ENCODE data around the gene SACM1L. TPM values are rescaled to one million over a fixed set of nuclear protein-coding genes. Genes with fewer than 3 reads are reported as not detected.

The SACM1L gene
- total and polyA plus RNA-seq, 2 of the 13 experiments (the other 11 are each of a cell fraction or from before 2014, with no cell fraction given) = 15.1 to 27.8 TPM

- ChIA-PET CTCF (ENCODE audit: low intra/inter-chr PET ratio, low total read pairs) (no interaction called here), POLR2A (no interaction called here)
- Histone ChIP-seq H3K4me3 (replicated peaks in 1 of 3; ENCODE audit: insufficient read depth in 1 of 3, low read depth in 2 of 3, low read length in 3 of 3) (no peak overlapping the region), H3K4me1 (ENCODE audit: insufficient read depth, low read length) (no peaks in the 10 kb centered on the region), H2AFZ (ENCODE audit: low read length) (no peak overlapping the region), H4K20me1 (ENCODE audit: insufficient read depth, low read length) (no peaks in the 10 kb centered on the region), H3K9me3 (ENCODE audit: low read length) (no peaks in the 10 kb centered on the region), H3K27me3 (ENCODE audit: control insufficient read depth in 1 of 2, insufficient read depth in 2 of 2, low read length in 2 of 2) (no peaks in the 10 kb centered on the region; a peak in 1 of 5 replicates), H3K9ac (ENCODE audit: insufficient read depth, low read depth, low read length) (no peak overlapping the region), H3K4me2 (ENCODE audit: low read depth, low read length) (no peak overlapping the region), H3K36me3 (replicated peaks in 1 of 2; ENCODE audit: control insufficient read depth in 1 of 2, insufficient read depth in 2 of 2, low read length in 2 of 2) (peaks cover 9 to 44% of the 10 kb centered on the region in 2 experiments), H3K27ac (ENCODE audit: extremely low read length, insufficient read depth, low read length) (no peak overlapping the region), H3K79me2 (ENCODE audit: insufficient read depth, low read length) (no peaks in the 10 kb centered on the region)
- intact Hi-C loops (cut with micrococcal nuclease; ENCODE audit: unreplicated experiment) (no loop called here), in situ Hi-C loops (cut with HindIII; ENCODE audit: extremely low pct_ligation_motif_present, low pct_unique_long_range_greater_than_20kb) (no loop called here)
- FAIRE-seq = no peak
- ATAC-seq = no peak
- 99% methylated on average over 7 of the region's 7 CpGs for WGBS (ENCODE audit: low lambda C conversion rate)
- no TSS peak for BruUV-seq (replicated peaks)
- TF ChIP-seq SP4 (CRISPR knock-in tag; IDR thresholded peaks at IDR 0.05) = no peak
- no peak for TF ChIP-seq NKX3-1 (CRISPR knock-in tag; IDR thresholded peaks at IDR 0.05)
- TF ChIP-seq AFF4 (CRISPR knock-in tag; IDR thresholded peaks at IDR 0.05) = no peak
- no peak for TF ChIP-seq DRAP1 (CRISPR knock-in tag; IDR thresholded peaks at IDR 0.05)
- TF ChIP-seq, protein P1, sequence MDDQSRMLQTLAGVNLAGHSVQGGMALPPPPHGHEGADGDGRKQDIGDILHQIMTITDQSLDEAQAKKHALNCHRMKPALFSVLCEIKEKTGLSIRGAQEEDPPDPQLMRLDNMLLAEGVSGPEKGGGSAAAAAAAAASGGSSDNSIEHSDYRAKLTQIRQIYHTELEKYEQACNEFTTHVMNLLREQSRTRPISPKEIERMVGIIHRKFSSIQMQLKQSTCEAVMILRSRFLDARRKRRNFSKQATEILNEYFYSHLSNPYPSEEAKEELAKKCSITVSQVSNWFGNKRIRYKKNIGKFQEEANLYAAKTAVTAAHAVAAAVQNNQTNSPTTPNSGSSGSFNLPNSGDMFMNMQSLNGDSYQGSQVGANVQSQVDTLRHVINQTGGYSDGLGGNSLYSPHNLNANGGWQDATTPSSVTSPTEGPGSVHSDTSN (CRISPR knock-in tag; IDR thresholded peaks at IDR 0.05; ENCODE audit: borderline replicate concordance) = no peak
- no peak for TF ChIP-seq ZSCAN31 (CRISPR knock-in tag; IDR thresholded peaks at IDR 0.05; ENCODE audit: low read depth)
- TF ChIP-seq ZFP37 (CRISPR knock-in tag; IDR thresholded peaks at IDR 0.05; ENCODE audit: borderline replicate concordance) = no peak
- TF ChIP-seq ZNF776 (CRISPR knock-in tag; IDR thresholded peaks at IDR 0.05) = no peak
- no peak for TF ChIP-seq SYNCRIP (IDR thresholded peaks at IDR 0.05; ENCODE audit: insufficient read depth, low read depth, low read length)
- no peak for TF ChIP-seq U2AF2 (IDR thresholded peaks at IDR 0.05; ENCODE audit: low read depth, low read length)
- TF ChIP-seq ZNF17 (CRISPR knock-in tag; IDR thresholded peaks at IDR 0.05) = no peak
- TF ChIP-seq POLR2G (IDR thresholded peaks at IDR 0.05; ENCODE audit: low read depth, low read length) = no peak
- TF ChIP-seq HMG20A (CRISPR knock-in tag; IDR thresholded peaks at IDR 0.05; ENCODE audit: borderline replicate concordance) = no peak
- no peak for TF ChIP-seq SP2 (CRISPR knock-in tag; IDR thresholded peaks at IDR 0.05)
- TF ChIP-seq KDM1A (CRISPR knock-in tag; IDR thresholded peaks at IDR 0.05) = no peak
- no peak for TF ChIP-seq MYPOP (CRISPR knock-in tag; IDR thresholded peaks at IDR 0.05)
- no peak for TF ChIP-seq SUZ12 (IDR thresholded peaks at IDR 0.05; ENCODE audit: low read depth, low read length)
- TF ChIP-seq TEAD2 (CRISPR knock-in tag; IDR thresholded peaks at IDR 0.05) = no peak
- no peak for DNase-seq (ENCODE audit: low spot score)
Measured at GRCh38 chr3:45712434-45713110, 23.4 kb downstream of the SACM1L start.
